ENCODE results near the gene NQO2. TPM values are rescaled to one million over a fixed set of nuclear protein-coding genes. Genes with fewer than 3 reads are reported as not detected.
A peak's percentile ranks its signal among the peaks of the same experiment; 100 is the strongest.

NQO2 gene
- total RNA-seq, 1 donor from 2014 or later = 19.2 TPM

- TF ChIP-seq CTCF (IDR thresholded peaks at IDR 0.05; ENCODE audit: insufficient read depth, low read length, poor library complexity, severe bottlenecking) = no peak
- H3K4me3 ChIP-seq (ENCODE audit: low read depth, low read length) = no peak overlapping the region
- no peak for DNase-seq (ENCODE audit: low read depth)
- H3K36me3 ChIP-seq (ENCODE audit: control insufficient read depth, insufficient read depth, low read length) = no peaks in the 10 kb centered on the region
- H3K27me3 ChIP-seq (ENCODE audit: control insufficient read depth, insufficient read depth, low read length) = no peaks in the 10 kb centered on the region
Measured at GRCh38 chr6:2980465-2980855, 19.2 kb upstream of the NQO2 start.

GRCh38 chr6:2982426-2983117 lies 17.1 kb upstream of the NQO2 start:
- Histone ChIP-seq H3K4me3 (ENCODE audit: low read depth, low read length) (no peak overlapping the region), H3K36me3 (ENCODE audit: control insufficient read depth, insufficient read depth, low read length) (no peaks in the 10 kb centered on the region), H3K27me3 (ENCODE audit: control insufficient read depth, insufficient read depth, low read length) (no peaks in the 10 kb centered on the region)
- TF ChIP-seq CTCF (IDR thresholded peaks at IDR 0.05; ENCODE audit: insufficient read depth, low read length, poor library complexity, severe bottlenecking) = no peak
- no peak for DNase-seq (ENCODE audit: low read depth)

GRCh38 chr6:2984738-2985406 lies 14.8 kb upstream of the NQO2 start:
- no peak for DNase-seq (ENCODE audit: low read depth)
- H3K4me3 ChIP-seq (ENCODE audit: low read depth, low read length) = no peak overlapping the region
- no peaks in the 10 kb centered on the region for H3K27me3 ChIP-seq (ENCODE audit: control insufficient read depth, insufficient read depth, low read length)
- TF ChIP-seq CTCF (IDR thresholded peaks at IDR 0.05; ENCODE audit: insufficient read depth, low read length, poor library complexity, severe bottlenecking) = no peak
- H3K36me3 ChIP-seq (ENCODE audit: control insufficient read depth, insufficient read depth, low read length) = no peaks in the 10 kb centered on the region

- Histone ChIP-seq H3K27me3 (ENCODE audit: control insufficient read depth, insufficient read depth, low read length) (no peaks in the 10 kb centered on the region), H3K36me3 (ENCODE audit: control insufficient read depth, insufficient read depth, low read length) (no peaks in the 10 kb centered on the region), H3K4me3 (ENCODE audit: low read depth, low read length) (no peak overlapping the region)
- DNase-seq (ENCODE audit: low read depth) = no peak
- no peak for TF ChIP-seq CTCF (IDR thresholded peaks at IDR 0.05; ENCODE audit: insufficient read depth, low read length, poor library complexity, severe bottlenecking)
Measured at GRCh38 chr6:2986722-2987221, 12.9 kb upstream of the NQO2 start.

GRCh38 chr6:2988094-2988425 lies 11.6 kb upstream of the NQO2 start:
- Histone ChIP-seq H3K4me3 (ENCODE audit: low read depth, low read length) (peak overlapping the region; percentile 66), H3K36me3 (ENCODE audit: control insufficient read depth, insufficient read depth, low read length) (no peaks in the 10 kb centered on the region), H3K27me3 (ENCODE audit: control insufficient read depth, insufficient read depth, low read length) (no peaks in the 10 kb centered on the region)
- DNase-seq (ENCODE audit: low read depth) = no peak
- TF ChIP-seq CTCF (IDR thresholded peaks at IDR 0.05; ENCODE audit: insufficient read depth, low read length, poor library complexity, severe bottlenecking) = no peak

Measured in kidney epithelial cell (primary cell).